HepG2 (cell line): Measurements from ENCODE around the gene ZBTB46. TPM values are rescaled to one million over a fixed set of nuclear protein-coding genes. Genes with fewer than 3 reads are reported as not detected.

Experiments
- ATRX ChIP-seq: sonication (generic); formaldehyde crosslinking; IDR thresholded peaks from 2 replicates; pipeline ENCODE4 v1.4.0; 2020; ENCODE audit warnings: missing genetic modification reagents, borderline replicate concordance
- ELF3 ChIP-seq: IDR thresholded peaks from 2 replicates; pipeline ENCODE4 v1.6.1; 2016; ENCODE audit warnings: missing genetic modification reagents, missing compliant biosample characterization
- GABPB1 ChIP-seq: IDR thresholded peaks from 2 replicates; pipeline ENCODE4 v1.6.1; 2016; ENCODE audit warnings: mild to moderate bottlenecking, missing genetic modification reagents, moderate library complexity, missing compliant biosample characterization
- GFI1 ChIP-seq: sonication (generic); formaldehyde crosslinking; IDR thresholded peaks from 2 replicates; pipeline ENCODE4 v1.5.0; 2020; ENCODE audit warnings: missing genetic modification reagents, mild to moderate bottlenecking, borderline replicate concordance
- NPAS2 ChIP-seq: sonication (generic); formaldehyde crosslinking; IDR thresholded peaks from 2 replicates; pipeline ENCODE4 v1.8.0; 2022; ENCODE audit warnings: mild to moderate bottlenecking, missing genetic modification reagents, borderline replicate concordance
- REL ChIP-seq: sonication (generic); formaldehyde crosslinking; conservative IDR thresholded peaks from 2 replicates; pipeline ENCODE4 v1.8.0; 2022; ENCODE audit warnings: mild to moderate bottlenecking, missing genetic modification reagents, moderate library complexity
- RFXANK ChIP-seq: IDR thresholded peaks from 2 replicates; pipeline ENCODE4 v1.6.1; 2016
- SMARCE1 ChIP-seq: fragments of 450-650 bp; IDR thresholded peaks from 2 replicates; pipeline ENCODE4 v1.6.1; 2017; ENCODE audit warnings: borderline replicate concordance
- SMC3 ChIP-seq: IDR thresholded peaks from 2 replicates; pipeline ENCODE4 v1.6.1; 2011; ENCODE audit warnings: low read length, improper control_type of control experiment
- TAF15 ChIP-seq: fragments of 200-400 bp; formaldehyde crosslinking; IDR thresholded peaks from one replicate; pipeline ENCODE4 v1.6.1; 2018; ENCODE audit warnings: mild to moderate bottlenecking, low read depth, low read length; ENCODE audit not compliant: poor library complexity, severe bottlenecking
- TCF7L2 ChIP-seq: IDR thresholded peaks from 2 replicates; pipeline ENCODE4 v1.6.1; 2011; ENCODE audit warnings: mild to moderate bottlenecking, low read depth, low read length, moderate library complexity
- ZBTB3 ChIP-seq: sonication (generic); formaldehyde crosslinking; IDR thresholded peaks from 2 replicates; pipeline ENCODE4 v1.4.0; 2020; ENCODE audit warnings: low read depth, mild to moderate bottlenecking, moderate library complexity, missing genetic modification reagents, borderline replicate concordance
- ZNF12 ChIP-seq: sonication (generic); formaldehyde crosslinking; IDR thresholded peaks from 2 replicates; pipeline ENCODE4 v1.5.0; 2020; ENCODE audit warnings: missing genetic modification reagents
- ZNF20 ChIP-seq: sonication (generic); formaldehyde crosslinking; IDR thresholded peaks from 2 replicates; pipeline ENCODE4 v1.4.0; 2020; ENCODE audit warnings: mild to moderate bottlenecking, moderate library complexity, missing genetic modification reagents
- ZNF3 ChIP-seq: IDR thresholded peaks from 2 replicates; pipeline ENCODE4 v1.7.0; 2017; ENCODE audit warnings: inconsistent platforms
- ZNF543 ChIP-seq: sonication (generic); formaldehyde crosslinking; IDR thresholded peaks from 2 replicates; pipeline ENCODE4 v1.4.0; 2020; ENCODE audit warnings: mild to moderate bottlenecking, missing genetic modification reagents
- ZNF564 ChIP-seq: sonication (generic); formaldehyde crosslinking; IDR thresholded peaks from 2 replicates; pipeline ENCODE4 v1.8.1; 2023; ENCODE audit warnings: mild to moderate bottlenecking, missing genetic modification reagents
- ZNF724P ChIP-seq: sonication (generic); formaldehyde crosslinking; IDR thresholded peaks from 2 replicates; pipeline ENCODE4 v1.8.0; 2022; ENCODE audit warnings: missing genetic modification reagents, borderline replicate concordance
- ZNF792 ChIP-seq: IDR thresholded peaks from 2 replicates; pipeline ENCODE4 v1.6.1; 2016
- polyA plus RNA-seq, 8 experiments: library from polyadenylated mRNA; depleted of rRNA in 3 of 8; stranded (reverse) in 7 of 8; unstranded in 1 of 8; fragments of >200 nt; fragmentation: Illumina TruSeq in 4 of 8; extraction: Trizol in 4 of 8; gene quantifications; 2 replicates each; pipeline versions ENCODE4 v1.2.1 to v1.2.3, GENCODE V29; 2011 to 2016; ENCODE audit warnings: low read depth in 4 of 8, missing spikeins in 1 of 8, mixed read lengths in 1 of 8; ENCODE audit not compliant: insufficient read depth in 1 of 8
- total RNA-seq, 5 experiments: library from RNA; depleted of rRNA; stranded (reverse); fragments of >200 nt; fragmentation: Illumina TruSeq; extraction: Trizol; gene quantifications; 2 replicates each; pipeline ENCODE4 v1.2.3, GENCODE V29; 2016; ENCODE audit warnings: low read depth in 1 of 5
- TF ChIP-seq, protein P1 (sequence below): fragments of 450-650 bp; IDR thresholded peaks from 2 replicates; pipeline ENCODE4 v1.6.1; 2016
- TF ChIP-seq, protein P2 (sequence below): sonication (generic); formaldehyde crosslinking; conservative IDR thresholded peaks from 2 replicates; pipeline ENCODE4 v1.8.0; 2022; ENCODE audit warnings: low read depth, missing genetic modification reagents
- TF ChIP-seq, protein P3 (sequence below): IDR thresholded peaks from 2 replicates; pipeline ENCODE4 v1.6.1; 2012; ENCODE audit warnings: inconsistent platforms
- TF ChIP-seq, protein P4 (sequence below): sonication (generic); formaldehyde crosslinking; IDR thresholded peaks from 2 replicates; pipeline ENCODE4 v1.5.1; 2020; ENCODE audit warnings: mild to moderate bottlenecking, moderate library complexity, missing genetic modification reagents

ZBTB46 gene
- total and polyA plus RNA-seq, 2 of the 13 experiments (the other 11 are each of a cell fraction or from before 2014, with no cell fraction given) = 1.6 to 13.5 TPM

DNA sequence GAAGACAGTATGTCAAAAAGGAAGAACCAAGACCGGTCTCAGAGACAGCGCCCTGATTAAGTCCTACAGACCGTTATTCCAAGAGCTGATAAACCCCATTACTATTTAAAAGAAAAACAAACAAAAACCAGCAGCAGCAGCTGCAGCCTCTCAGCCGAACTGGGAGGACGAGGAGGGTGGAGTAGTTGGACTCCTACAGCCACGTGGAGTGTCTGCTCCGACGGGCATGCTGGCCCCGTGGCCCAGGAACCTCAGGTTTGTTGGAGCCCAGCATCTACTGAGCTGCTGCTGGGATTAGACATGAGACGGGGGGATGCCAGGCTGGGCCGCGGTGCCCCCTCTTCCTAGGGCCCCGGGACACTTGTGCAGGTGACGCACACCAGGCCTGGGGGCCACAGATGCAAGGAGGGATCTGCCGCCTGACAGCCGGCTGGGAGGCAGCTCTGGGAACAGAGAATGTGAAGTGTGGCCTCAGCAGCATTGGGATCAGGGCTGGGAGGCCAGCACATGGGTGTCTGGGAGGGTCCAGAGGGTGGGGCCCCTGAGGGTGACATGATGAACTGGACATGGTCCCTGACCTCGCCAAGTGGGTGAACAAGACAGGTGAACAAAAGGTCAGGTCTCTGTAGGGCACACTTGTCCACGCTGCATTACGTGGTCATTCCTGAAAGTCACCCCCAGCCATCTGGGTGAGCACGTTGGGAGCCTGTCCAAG, 2.9 kb upstream of the ZBTB46 start (continued):
- TF ChIP-seq, protein P1, sequence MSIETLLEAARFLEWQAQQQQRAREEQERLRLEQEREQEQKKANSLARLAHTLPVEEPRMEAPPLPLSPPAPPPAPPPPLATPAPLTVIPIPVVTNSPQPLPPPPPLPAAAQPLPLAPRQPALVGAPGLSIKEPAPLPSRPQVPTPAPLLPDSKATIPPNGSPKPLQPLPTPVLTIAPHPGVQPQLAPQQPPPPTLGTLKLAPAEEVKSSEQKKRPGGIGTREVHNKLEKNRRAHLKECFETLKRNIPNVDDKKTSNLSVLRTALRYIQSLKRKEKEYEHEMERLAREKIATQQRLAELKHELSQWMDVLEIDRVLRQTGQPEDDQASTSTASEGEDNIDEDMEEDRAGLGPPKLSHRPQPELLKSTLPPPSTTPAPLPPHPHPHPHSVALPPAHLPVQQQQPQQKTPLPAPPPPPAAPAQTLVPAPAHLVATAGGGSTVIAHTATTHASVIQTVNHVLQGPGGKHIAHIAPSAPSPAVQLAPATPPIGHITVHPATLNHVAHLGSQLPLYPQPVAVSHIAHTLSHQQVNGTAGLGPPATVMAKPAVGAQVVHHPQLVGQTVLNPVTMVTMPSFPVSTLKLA = no peak
- TF ChIP-seq ZNF543 (CRISPR knock-in tag) (peak; percentile 71; the same call in 1 of the 2 replicates), ELF3 (CRISPR knock-in tag) (no peak), ATRX (CRISPR knock-in tag) (no peak), ZNF564 (CRISPR knock-in tag) (no peak), ZNF3 (CRISPR knock-in tag) (no peak), GFI1 (CRISPR knock-in tag) (no peak), REL (no peak), TAF15 (no peak), ZBTB3 (CRISPR knock-in tag) (no peak), SMARCE1 (no peak), ZNF724P (CRISPR knock-in tag) (no peak; the same call in 1 of the 2 replicates), NPAS2 (no peak), ZNF12 (no peak), ZNF20 (CRISPR knock-in tag) (no peak), TCF7L2 (no peak), ZNF792 (no peak), SMC3 (no peak), GABPB1 (CRISPR knock-in tag) (peak; percentile 42; the same call in 1 of the 2 replicates), RFXANK (CRISPR knock-in tag) (no peak)
- TF ChIP-seq, protein P2, sequence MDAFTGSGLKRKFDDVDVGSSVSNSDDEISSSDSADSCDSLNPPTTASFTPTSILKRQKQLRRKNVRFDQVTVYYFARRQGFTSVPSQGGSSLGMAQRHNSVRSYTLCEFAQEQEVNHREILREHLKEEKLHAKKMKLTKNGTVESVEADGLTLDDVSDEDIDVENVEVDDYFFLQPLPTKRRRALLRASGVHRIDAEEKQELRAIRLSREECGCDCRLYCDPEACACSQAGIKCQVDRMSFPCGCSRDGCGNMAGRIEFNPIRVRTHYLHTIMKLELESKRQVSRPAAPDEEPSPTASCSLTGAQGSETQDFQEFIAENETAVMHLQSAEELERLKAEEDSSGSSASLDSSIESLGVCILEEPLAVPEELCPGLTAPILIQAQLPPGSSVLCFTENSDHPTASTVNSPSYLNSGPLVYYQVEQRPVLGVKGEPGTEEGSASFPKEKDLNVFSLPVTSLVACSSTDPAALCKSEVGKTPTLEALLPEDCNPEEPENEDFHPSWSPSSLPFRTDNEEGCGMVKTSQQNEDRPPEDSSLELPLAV (CRISPR knock-in tag) = no peak
- TF ChIP-seq, protein P3, sequence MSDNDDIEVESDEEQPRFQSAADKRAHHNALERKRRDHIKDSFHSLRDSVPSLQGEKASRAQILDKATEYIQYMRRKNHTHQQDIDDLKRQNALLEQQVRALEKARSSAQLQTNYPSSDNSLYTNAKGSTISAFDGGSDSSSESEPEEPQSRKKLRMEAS = peak; percentile 92
- TF ChIP-seq, protein P4, sequence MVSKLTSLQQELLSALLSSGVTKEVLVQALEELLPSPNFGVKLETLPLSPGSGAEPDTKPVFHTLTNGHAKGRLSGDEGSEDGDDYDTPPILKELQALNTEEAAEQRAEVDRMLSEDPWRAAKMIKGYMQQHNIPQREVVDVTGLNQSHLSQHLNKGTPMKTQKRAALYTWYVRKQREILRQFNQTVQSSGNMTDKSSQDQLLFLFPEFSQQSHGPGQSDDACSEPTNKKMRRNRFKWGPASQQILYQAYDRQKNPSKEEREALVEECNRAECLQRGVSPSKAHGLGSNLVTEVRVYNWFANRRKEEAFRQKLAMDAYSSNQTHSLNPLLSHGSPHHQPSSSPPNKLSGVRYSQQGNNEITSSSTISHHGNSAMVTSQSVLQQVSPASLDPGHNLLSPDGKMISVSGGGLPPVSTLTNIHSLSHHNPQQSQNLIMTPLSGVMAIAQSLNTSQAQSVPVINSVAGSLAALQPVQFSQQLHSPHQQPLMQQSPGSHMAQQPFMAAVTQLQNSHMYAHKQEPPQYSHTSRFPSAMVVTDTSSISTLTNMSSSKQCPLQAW (CRISPR knock-in tag) = no peak
